Measurements from ENCODE around the gene SLC19A2. TPM values are rescaled to one million over a fixed set of nuclear protein-coding genes. Genes with fewer than 3 reads are reported as not detected.

The SLC19A2 gene
- total and polyA plus RNA-seq, 2 of the 8 experiments (the other 6 are each of a cell fraction or from before 2014, with no cell fraction given) = 21.2 to 23.2 TPM

DNA sequence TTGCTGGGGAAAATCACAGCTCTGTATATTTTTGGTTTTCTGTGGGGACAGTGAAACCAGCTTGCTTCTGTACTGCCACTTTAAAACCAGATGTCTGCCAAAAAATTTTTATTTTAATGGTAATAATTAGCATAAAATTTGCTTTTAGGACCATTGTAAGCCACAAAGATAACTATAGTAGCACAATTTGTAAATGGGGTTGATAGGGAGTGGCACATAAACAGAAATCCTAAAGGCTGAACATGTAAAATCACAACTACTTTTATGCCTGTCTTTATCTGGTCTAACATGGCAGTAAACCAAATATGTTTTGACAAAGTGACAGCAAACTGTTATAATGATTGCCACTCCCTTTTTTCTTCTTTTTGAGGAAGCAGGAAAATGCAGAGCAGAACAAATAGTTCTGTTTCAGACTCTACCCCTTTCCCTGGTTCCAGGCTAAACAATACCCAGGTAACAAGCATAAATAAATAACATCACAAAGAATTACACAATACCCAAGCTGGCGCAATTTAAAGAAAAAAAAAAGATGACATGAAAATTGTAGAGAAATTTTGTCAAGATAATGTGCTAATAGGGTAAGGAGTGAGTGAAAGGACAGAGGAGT, 34.4 kb downstream of the SLC19A2 start:
- Histone ChIP-seq H2BK12ac (ENCODE audit: low read depth, low read length) (no peak overlapping the region), H3K23me2 (ENCODE audit: low read depth, low read length) (no peaks in the 10 kb centered on the region), H3K14ac (ENCODE audit: insufficient read length) (no peak overlapping the region), H3K4me3 (ENCODE audit: extremely low read depth in 1 of 4, insufficient read depth in 2 of 4, low read depth in 3 of 4, low read length in 4 of 4) (no peak overlapping the region), H3K9ac (replicated peaks in 1 of 4; ENCODE audit: extremely low read depth in 1 of 4, low read depth in 3 of 4, low read length in 3 of 4) (no peak overlapping the region), H3K27ac (ENCODE audit: low read depth, low read length) (no peak overlapping the region), H3K79me2 (ENCODE audit: control insufficient read depth in 1 of 2, insufficient read depth in 2 of 2, low read length in 2 of 2) (no peaks in the 10 kb centered on the region), H3K23ac (ENCODE audit: insufficient read length) (no peak overlapping the region), H3K36me3 (ENCODE audit: control insufficient read depth in 2 of 4, insufficient read depth in 4 of 4, low read length in 3 of 4) (no peaks in the 10 kb centered on the region), H4K91ac (replicated peaks; ENCODE audit: insufficient read length, low read length) (no peak overlapping the region), H3K4me2 (ENCODE audit: insufficient read depth in 1 of 2, low read depth in 2 of 2, low read length in 2 of 2) (no peak overlapping the region), H3K56ac (replicated peaks; ENCODE audit: insufficient read length, low read depth, low read length) (no peak overlapping the region), H4K20me1 (replicated peaks in 1 of 2; ENCODE audit: control insufficient read depth in 1 of 2, insufficient read depth in 2 of 2, low read length in 2 of 2) (no peaks in the 10 kb centered on the region), H3K4ac (replicated peaks; ENCODE audit: insufficient read length, low read depth, low read length) (no peak overlapping the region), H3K79me1 (ENCODE audit: low read depth, low read length) (no peaks in the 10 kb centered on the region), H4K5ac (ENCODE audit: insufficient read length, low read depth, low read length) (no peak overlapping the region), H2BK15ac (ENCODE audit: low read length) (no peak overlapping the region), H3K18ac (ENCODE audit: extremely low read depth, low read length) (no peak overlapping the region), H3K9me3 (ENCODE audit: insufficient read depth in 2 of 2, low read depth in 1 of 2, low read length in 1 of 2) (no peaks in the 10 kb centered on the region), H2BK5ac (ENCODE audit: low read depth, low read length) (no peak overlapping the region), H3K4me1 (replicated peaks in 1 of 4; ENCODE audit: control insufficient read depth in 3 of 4, insufficient read depth in 4 of 4, low read length in 3 of 4) (no peaks in the 10 kb centered on the region), H4K8ac (ENCODE audit: extremely low read depth, insufficient read depth, low read length) (no peak overlapping the region), H2AK5ac (ENCODE audit: low read depth, low read length) (no peak overlapping the region), H2BK20ac (ENCODE audit: low read length) (no peak overlapping the region), H2AFZ (ENCODE audit: low read length) (no peak overlapping the region), H3K27me3 (replicated peaks in 1 of 4; ENCODE audit: control insufficient read depth in 3 of 4, extremely low read depth in 1 of 4, insufficient read depth in 3 of 4, low read length in 3 of 4) (no peaks in the 10 kb centered on the region), H2BK120ac (replicated peaks; ENCODE audit: low read depth, low read length) (no peak overlapping the region)
- DNase-seq (ENCODE audit: low read depth in 1 of 2, low spot score in 2 of 2) (no peak), FAIRE-seq (no peak)
- POLR2A ChIA-PET (ENCODE audit: partially characterized antibody) = no interaction called here
- TF ChIP-seq NANOG (IDR thresholded peaks at IDR 0.05; ENCODE audit: insufficient read depth, low read depth, low read length, poor library complexity, severe bottlenecking) = no peak
- no peak for TF ChIP-seq PHF8 (conservative IDR thresholded peaks at IDR 0.05; ENCODE audit: low read depth, low read length)
- TF ChIP-seq CTBP2 (IDR thresholded peaks at IDR 0.05; ENCODE audit: borderline replicate concordance, insufficient read depth, insufficient read length, low read length) = no peak
- TF ChIP-seq ASH2L (IDR thresholded peaks at IDR 0.05; ENCODE audit: low read length) = no peak
- TF ChIP-seq JUN (IDR thresholded peaks at IDR 0.05; ENCODE audit: low read depth, low read length) = no peak
- no peak for TF ChIP-seq RFX5 (IDR thresholded peaks at IDR 0.05; ENCODE audit: borderline replicate concordance, low read depth, low read length)
- WGBS, 2 experiments (ENCODE audit: extremely low coverage in 1 of 2, insufficient coverage in 1 of 2, insufficient read length in 1 of 2, insufficient replicate concordance in 2 of 2, low coverage in 1 of 2, low lambda C conversion rate in 2 of 2, missing lambda C conversion rate in 1 of 2) = 100% methylated on average over 1 of the region's 1 CpG; no CpG with 5 or more reads in 1 of the 2 experiments
- CTCF ChIA-PET (ENCODE audit: partially characterized antibody) = interaction anchor here (0.6 to 2.0 kb wide), 5 partner anchors 9 to 1743 kb away, joined by 3 to 6 read pairs (median 3); no protein-coding TSS in a partner anchor

All from H1 (cell line).